K562 (cell line): ENCODE measurements around the gene ZNF667. TPM values are rescaled to one million over a fixed set of nuclear protein-coding genes. Genes with fewer than 3 reads are reported as not detected.

Source experiments
- ATAC-seq: fragments of 200-7000 bp; cut with Tn5 transposase; 3 replicates; pipeline ENCODE4 v1.9.1; 2020; ENCODE audit warnings: moderate library complexity
- BruUV-seq: library from RNA; stranded (reverse); fragments of 400-500 nt; replicated peaks from 2 replicates; lab custom pipeline; 2021; lab: Mats Ljungman, UMichigan
- CTCF ChIA-PET: fragments of 300-600 bp; formaldehyde crosslinking; extraction: SDS; loops from one replicate; lab custom pipeline; 2021; ENCODE audit warnings: low intra/inter-chr PET ratio; lab: Yijun Ruan, JAX
- POLR2A ChIA-PET: fragments of 300-600, 350-650 bp; sonication (Branson Sonifier 250); formaldehyde crosslinking; extraction: SDS; loops from one replicate; lab custom pipeline; 2021; ENCODE audit warnings: antibody characterized with exemption, inconsistent platforms; lab: Yijun Ruan, JAX
- DNase-seq, 4 experiments: peaks; one replicate each; pipeline versions ENCODE4 v3.0.0 to v3.0.0-alpha.2; 2011 to 2018; ENCODE audit warnings: low spot score in 3 of 4, mixed read lengths in 3 of 4; ENCODE audit errors: extremely low read depth in 1 of 4
- FAIRE-seq: peaks from 2 replicates; lab custom pipeline; 2011; peaks lifted over from hg19 to GRCh38; lab: Jason Lieb, UNC
- H2AFZ ChIP-seq: 2 replicates; pipeline ENCODE4 v1.6.0; 2011; ENCODE audit warnings: low read depth, low read length, control low read depth, inconsistent platforms
- H3K27ac ChIP-seq: fragments of 200-600 bp; 3 replicates; pipeline ENCODE4 v1.8.0; 2011; ENCODE audit warnings: low read depth, mild to moderate bottlenecking, control low read depth, inconsistent platforms, low read length, moderate library complexity, mixed read lengths; ENCODE audit errors: extremely low read depth
- H3K27me3 ChIP-seq, 2 experiments: fragments of 300-600 bp in 1 of 2; 2 replicates in 1 of 2; 3 replicates in 1 of 2; pipeline versions ENCODE4 v1.6.0 to v1.8.0; 2011; ENCODE audit warnings: inconsistent platforms in 2 of 2, low read length in 2 of 2, mild to moderate bottlenecking in 1 of 2, mixed read lengths in 1 of 2, moderate library complexity in 1 of 2; ENCODE audit not compliant: control insufficient read depth in 2 of 2, insufficient read depth in 2 of 2
- H3K36me3 ChIP-seq: fragments of 300-600 bp; 3 replicates; pipeline ENCODE4 v1.8.0; 2011; ENCODE audit warnings: mild to moderate bottlenecking, low read length, inconsistent platforms; ENCODE audit not compliant: control insufficient read depth, insufficient read depth
- H3K4me1 ChIP-seq, 2 experiments: fragments of 200-600 bp in 1 of 2; replicated peaks in 1 of 2; 2 replicates in 1 of 2; 3 replicates in 1 of 2; pipeline versions ENCODE4 v1.5.1 to v1.8.0; 2011; ENCODE audit warnings: inconsistent platforms in 2 of 2, low read length in 2 of 2, mild to moderate bottlenecking in 1 of 2, mixed read lengths in 1 of 2, moderate library complexity in 1 of 2; ENCODE audit not compliant: control insufficient read depth in 2 of 2, insufficient read depth in 2 of 2
- H3K4me2 ChIP-seq: 2 replicates; pipeline ENCODE4 v1.6.1; 2011; ENCODE audit warnings: low read length, control low read depth, inconsistent platforms, mixed read lengths; ENCODE audit not compliant: insufficient read depth
- H3K4me3 ChIP-seq: fragments of 200-600 bp; sonication (generic), shearing (Covaris generic); 2 replicates; pipeline ENCODE4 v1.5.1; 2016; ENCODE audit warnings: control low read depth, inconsistent platforms
- H3K79me2 ChIP-seq: fragments of 200-600 bp; 3 replicates; pipeline ENCODE4 v1.8.0; 2011; ENCODE audit warnings: low read length, inconsistent platforms; ENCODE audit not compliant: control insufficient read depth, insufficient read depth
- H3K9ac ChIP-seq, 2 experiments: 2 replicates each; pipeline versions ENCODE4 v1.6.0 to v1.6.1; 2011; ENCODE audit warnings: low read depth in 2 of 2, low read length in 2 of 2, control low read depth in 1 of 2, inconsistent platforms in 1 of 2, mild to moderate bottlenecking in 1 of 2, mixed read lengths in 1 of 2; ENCODE audit not compliant: insufficient read depth in 1 of 2
- H3K9me1 ChIP-seq: one replicate; pipeline ENCODE4 v1.6.0; 2011; ENCODE audit warnings: inconsistent platforms, mild to moderate bottlenecking, low read length, moderate library complexity; ENCODE audit not compliant: control insufficient read depth, insufficient read depth
- H3K9me3 ChIP-seq: replicated peaks from 2 replicates; pipeline ENCODE4 v1.5.1; 2011; ENCODE audit warnings: low read depth, low read length, inconsistent platforms; ENCODE audit not compliant: control insufficient read depth, insufficient read depth
- H4K20me1 ChIP-seq: replicated peaks from 2 replicates; pipeline ENCODE4 v1.6.1; 2011; ENCODE audit warnings: low read length, inconsistent platforms, mixed read lengths; ENCODE audit not compliant: control insufficient read depth, insufficient read depth
- DIDO1 ChIP-seq: fragments of 450-650 bp; IDR thresholded peaks from 2 replicates; pipeline ENCODE4 v1.6.1; 2016; ENCODE audit warnings: low read depth, missing biosample characterization, missing genetic modification characterization
- E2F6 ChIP-seq, 2 experiments: IDR thresholded peaks; 2 replicates each; pipeline ENCODE4 v1.6.1; 2011; ENCODE audit warnings: borderline replicate concordance in 1 of 2, control low read depth in 1 of 2, low read depth in 1 of 2, low read length in 1 of 2, mild to moderate bottlenecking in 1 of 2, mixed read lengths in 1 of 2, moderate library complexity in 1 of 2; ENCODE audit not compliant: insufficient read depth in 1 of 2, insufficient read length in 1 of 2, poor library complexity in 1 of 2, severe bottlenecking in 1 of 2; ENCODE audit errors: extremely low read depth in 1 of 2
- ETV5 ChIP-seq: sonication (generic); formaldehyde crosslinking; IDR thresholded peaks from 2 replicates; pipeline ENCODE4 v1.4.0; 2020; ENCODE audit warnings: low read depth, mild to moderate bottlenecking, missing genetic modification reagents
- FOXP4 ChIP-seq: sonication (generic); formaldehyde crosslinking; IDR thresholded peaks from 2 replicates; pipeline ENCODE4 v1.8.0; 2022; ENCODE audit warnings: mild to moderate bottlenecking, missing genetic modification reagents, borderline replicate concordance
- HINFP ChIP-seq: fragments of 450-650 bp; conservative IDR thresholded peaks from 2 replicates; pipeline ENCODE4 v1.6.1; 2016; ENCODE audit warnings: missing genetic modification characterization, low read depth, mild to moderate bottlenecking, control low read depth, missing compliant biosample characterization
- KLF1 ChIP-seq: fragments of 450-650 bp; IDR thresholded peaks from 2 replicates; pipeline ENCODE4 v1.6.1; 2016; ENCODE audit warnings: missing genetic modification characterization, missing compliant biosample characterization
- MBD2 ChIP-seq: sonication (generic); IDR thresholded peaks from 2 replicates; pipeline ENCODE4 v1.6.1; 2016; ENCODE audit warnings: low read depth, borderline replicate concordance
- MEF2A ChIP-seq: IDR thresholded peaks from 2 replicates; pipeline ENCODE4 v1.6.1; 2011; ENCODE audit warnings: low read depth, mild to moderate bottlenecking, low read length, moderate library complexity; ENCODE audit not compliant: control insufficient read depth
- NONO ChIP-seq, 2 experiments: fragments of 200-400 bp in 1 of 2; fragments of 450-650 bp in 1 of 2; formaldehyde crosslinking in 1 of 2; IDR thresholded peaks; 2 replicates each; pipeline ENCODE4 v1.6.1; 2017; ENCODE audit warnings: low read depth in 2 of 2, mild to moderate bottlenecking in 2 of 2, moderate library complexity in 2 of 2, low read length in 1 of 2
- RBM15 ChIP-seq: fragments of 200-400 bp; formaldehyde crosslinking; IDR thresholded peaks from 2 replicates; pipeline ENCODE4 v1.6.1; 2018; ENCODE audit warnings: mild to moderate bottlenecking, low read length, moderate library complexity; ENCODE audit not compliant: insufficient read depth
- TEAD4 ChIP-seq, 2 experiments: sonication (generic) in 1 of 2; formaldehyde crosslinking in 1 of 2; IDR thresholded peaks; 2 replicates each; pipeline versions ENCODE4 v1.6.1 to v1.8.0; 2012 to 2022; ENCODE audit warnings: borderline replicate concordance in 1 of 2, inconsistent platforms in 1 of 2, low read length in 1 of 2, mild to moderate bottlenecking in 1 of 2, missing genetic modification reagents in 1 of 2
- XRCC3 ChIP-seq: fragments of 450-650 bp; IDR thresholded peaks from 2 replicates; pipeline ENCODE4 v1.6.1; 2017; ENCODE audit warnings: mild to moderate bottlenecking, moderate library complexity
- ZNF551 ChIP-seq: fragments of 250-450 bp; sonication (Bioruptor Pico); IDR thresholded peaks from 2 replicates; pipeline ENCODE4 v1.5.0; 2021; ENCODE audit warnings: mild to moderate bottlenecking, moderate library complexity
- ZNF561 ChIP-seq: fragments of 450-650 bp; formaldehyde crosslinking; conservative IDR thresholded peaks from 2 replicates; pipeline ENCODE4 v1.4.0; 2020; ENCODE audit warnings: mild to moderate bottlenecking, moderate library complexity
- ZNF644 ChIP-seq: fragments of 200-800 bp; sonication (Bioruptor generic); IDR thresholded peaks from 2 replicates; pipeline ENCODE4 v1.6.1; 2016; ENCODE audit warnings: low read depth, missing genetic modification characterization, missing compliant biosample characterization
- WGBS: fragments of 100-300 bp; shearing (Covaris generic); methylation state at CpG from one replicate; pipeline ENCODE4 v1.1.6; 2016; ENCODE audit warnings: low coverage, mixed read lengths; ENCODE audit not compliant: insufficient coverage; ENCODE audit errors: missing lambda C conversion rate; 5-methylcytosine and 5-hydroxymethylcytosine counted together
- in situ Hi-C: fragments of 300-500 bp; cut with MboI; formaldehyde crosslinking; loops from 4 replicates; pipeline ENCODE4 v1.15.0; 2018; ENCODE audit warnings: inconsistent platforms, mixed read lengths
- intact Hi-C: fragments of 100-400 bp; cut with micrococcal nuclease; formaldehyde crosslinking; loops from 2 replicates; pipeline ENCODE4 v1.14.2; 2022
- polyA plus RNA-seq, 8 experiments: library from polyadenylated mRNA; depleted of rRNA in 4 of 8; stranded (reverse) in 5 of 8; unstranded in 3 of 8; fragments of >200 nt; fragmentation: Nextera tagmentation in 2 of 8; fragmentation: Illumina TruSeq in 1 of 8; extraction: Ambion mirVana in 2 of 8; extraction: Trizol in 1 of 8; gene quantifications; 2 replicates each; pipeline versions ENCODE4 v1.2.1 to v1.2.3, GENCODE V29; 2011 to 2014; ENCODE audit warnings: inconsistent platforms in 1 of 8, missing spikeins in 1 of 8
- total RNA-seq, 7 experiments: library from RNA; depleted of rRNA in 6 of 7; stranded (reverse); fragments of >200 nt in 6 of 7; fragmentation: Illumina TruSeq in 2 of 7; extraction: Trizol in 2 of 7; gene quantifications; 2 replicates each; pipeline versions ENCODE4 v1.2.1 to v1.2.3, GENCODE V29; 2011 to 2021; ENCODE audit warnings: low replicate concordance in 1 of 7

Gene ZNF667
- total and polyA plus RNA-seq, 9 of the 15 experiments (the other 6 are each of a cell fraction or from before 2014, with no cell fraction given) = not detected

GRCh38 chr19:56507446-56508289 is 30.5 kb upstream of the ZNF667 start, which contains the start of gene ZNF471:
Gene ZNF471 (plus strand): TSS chr19:56507855. CDS start chr19:56511572, 3,717 bp downstream.
- intact Hi-C loops = no loop called here
- Histone ChIP-seq H3K9me3 (no peaks in the 10 kb centered on the region; the same call in 1 of the 2 replicates), H3K4me1 (no peaks in the 10 kb centered on the region), H3K9me1 (no peaks in the 10 kb centered on the region), H3K79me2 (no peaks in the 10 kb centered on the region), H4K20me1 (no peaks in the 10 kb centered on the region), H3K27me3 (no peaks in the 10 kb centered on the region), H3K4me2 (no peak within 1 kb of the TSS)
- DNase-seq = no peak
- WGBS = 38% methylated on average over 39 of the region's 74 CpGs
- ATAC-seq = no peak
- no peak for TF ChIP-seq ETV5 (CRISPR knock-in tag)
- TF ChIP-seq NONO (IDR thresholded peaks at IDR 0.05; ENCODE audit: low read depth in 2 of 2, low read length in 1 of 2) = no peak
- TF ChIP-seq DIDO1 (tag) = no peak
- no peak for TF ChIP-seq MBD2
- no peak for TF ChIP-seq HINFP (tag)
- TF ChIP-seq E2F6 (IDR thresholded peaks at IDR 0.05; ENCODE audit: borderline replicate concordance in 1 of 2, extremely low read depth in 1 of 2, insufficient read depth in 1 of 2, insufficient read length in 1 of 2, low read depth in 1 of 2, low read length in 1 of 2, poor library complexity in 1 of 2, severe bottlenecking in 1 of 2) = no peak
- TF ChIP-seq ZNF561 (CRISPR knock-in tag) = no peak
- no peak for TF ChIP-seq RBM15
- TF ChIP-seq FOXP4 (CRISPR knock-in tag) = no peak
- no peak for TF ChIP-seq XRCC3
- TF ChIP-seq ZNF644 = no peak
- no peak for TF ChIP-seq MEF2A
- TF ChIP-seq TEAD4 (IDR thresholded peaks at IDR 0.05; ENCODE audit: low read length) = no peak
- TF ChIP-seq TEAD4 (CRISPR knock-in tag; IDR thresholded peaks at IDR 0.05; ENCODE audit: borderline replicate concordance) = no peak
- no peak for TF ChIP-seq ZNF551
- no peak for TF ChIP-seq KLF1 (tag)
- TF ChIP-seq, all 486 proteins: peak for 0
- in situ Hi-C loops = no loop called here
- Histone ChIP-seq H3K36me3 (no peaks in the 10 kb centered on the region), H3K27ac (no peak within 1 kb of the TSS), H3K4me3 (no peak within 1 kb of the TSS), H3K9ac (no peak within 1 kb of the TSS), H2AFZ (no peak within 1 kb of the TSS)
- ChIA-PET CTCF (interaction anchor here (0.6 kb wide), 1 partner anchor 593 kb away, joined by 4 read pairs; no protein-coding TSS in a partner anchor), POLR2A (no interaction called here)
- BruUV-seq = no TSS peak
- no peak for FAIRE-seq
